NCI-H128 (cell line): Measurements from ENCODE around the gene NXNL2.

Source experiments
- DNase-seq: peaks from one replicate; lab custom pipeline; 2025; ENCODE audit not compliant: unreplicated experiment; lab: John Stamatoyannopoulos, UW

The NXNL2 gene

DNA sequence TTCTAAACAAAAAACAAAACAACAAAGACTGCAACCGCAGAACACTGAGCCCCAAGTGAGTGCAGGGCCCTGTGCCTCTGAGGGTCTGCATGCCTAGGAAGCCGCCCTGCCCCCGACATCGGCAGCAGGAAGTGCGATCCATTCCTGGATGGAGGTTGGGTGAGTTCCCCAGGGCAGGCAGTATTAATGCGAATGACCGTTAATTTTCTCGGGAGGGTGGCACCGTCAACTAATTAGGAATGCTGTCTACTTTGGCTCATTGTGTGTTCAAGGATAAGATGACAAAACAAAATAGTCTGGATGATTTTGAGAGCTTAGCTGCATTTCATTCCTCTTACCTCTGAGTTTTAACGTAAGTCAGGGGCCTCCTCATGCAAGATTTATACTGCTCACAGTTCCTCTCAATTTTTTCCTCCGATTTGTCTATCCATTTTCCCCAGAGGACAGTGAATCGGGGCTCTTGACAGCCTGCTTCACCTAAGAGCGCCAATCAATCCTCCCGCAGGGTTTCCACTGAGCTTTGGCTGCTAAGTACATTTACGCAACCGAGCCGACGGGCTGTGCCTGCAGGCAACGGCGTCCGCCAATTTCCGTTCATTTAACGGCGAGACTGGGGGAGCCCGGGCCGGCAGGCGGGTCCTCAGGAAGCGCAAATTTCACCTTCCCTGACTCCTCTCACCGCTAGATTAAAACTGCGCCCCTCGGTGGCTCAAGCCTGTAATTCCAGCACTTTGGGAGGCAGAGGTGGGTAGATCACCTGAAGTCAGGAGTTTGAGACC, 2.9 kb upstream of the NXNL2 start:
- DNase-seq: no peak

DNA sequence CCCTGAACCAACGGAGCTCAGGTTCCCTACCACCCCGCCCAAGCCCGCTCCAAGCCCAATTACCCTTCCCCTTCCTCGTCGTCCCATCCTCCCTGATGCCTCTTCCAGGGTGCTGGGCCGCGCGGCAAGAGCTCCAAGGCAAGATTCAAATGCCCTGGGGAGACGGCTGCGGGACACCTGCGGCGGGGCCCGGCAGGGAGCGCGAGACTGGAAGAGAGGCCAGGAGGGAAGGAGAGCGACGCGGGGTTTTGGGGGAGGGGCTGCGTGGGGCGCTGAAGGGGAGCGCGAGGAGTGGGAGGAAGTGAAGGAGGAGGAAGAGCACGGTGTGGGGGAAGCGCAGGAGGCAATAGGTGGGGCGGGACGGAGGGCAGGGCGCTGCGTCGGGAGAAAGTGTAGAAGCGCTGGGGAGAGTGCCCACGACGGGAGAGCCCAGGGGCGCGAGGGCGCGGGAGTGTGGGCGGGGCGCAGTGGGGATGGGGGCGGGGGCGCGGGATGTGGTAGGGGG, 975 bp upstream of the NXNL2 start:
- DNase-seq: no peak

DNA sequence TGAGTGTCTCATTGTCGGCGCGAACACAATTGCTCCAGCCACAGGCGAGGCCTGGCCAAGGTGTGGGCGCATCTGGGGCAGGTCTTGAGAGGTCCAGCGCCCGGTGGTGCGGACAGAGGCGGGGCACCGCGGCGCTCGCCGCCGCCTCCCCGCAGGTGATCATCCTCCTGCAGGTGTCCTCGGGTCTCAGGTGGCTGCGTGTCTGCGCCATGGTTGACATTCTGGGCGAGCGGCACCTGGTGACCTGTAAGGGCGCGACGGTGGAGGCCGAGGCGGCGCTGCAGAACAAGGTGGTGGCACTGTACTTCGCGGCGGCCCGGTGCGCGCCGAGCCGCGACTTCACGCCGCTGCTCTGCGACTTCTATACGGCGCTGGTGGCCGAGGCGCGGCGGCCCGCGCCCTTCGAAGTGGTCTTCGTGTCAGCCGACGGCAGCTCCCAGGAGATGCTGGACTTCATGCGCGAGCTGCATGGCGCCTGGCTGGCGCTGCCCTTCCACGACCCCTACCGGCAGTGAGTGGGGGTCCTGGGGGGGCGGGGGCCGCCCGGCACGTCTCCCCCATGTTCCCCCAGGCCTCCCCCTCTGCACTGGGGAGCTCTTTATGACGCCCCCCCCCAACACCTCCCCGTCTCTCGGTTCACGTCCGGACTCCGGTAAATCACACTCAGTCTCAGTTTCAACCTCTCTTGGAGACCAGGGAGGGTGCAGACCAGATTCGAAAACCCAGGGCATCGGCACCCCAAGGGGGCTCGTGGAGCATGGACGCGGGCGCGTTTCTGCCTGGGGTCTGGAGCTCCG, 446 bp downstream of the NXNL2 start:
- DNase-seq: no peak

DNA sequence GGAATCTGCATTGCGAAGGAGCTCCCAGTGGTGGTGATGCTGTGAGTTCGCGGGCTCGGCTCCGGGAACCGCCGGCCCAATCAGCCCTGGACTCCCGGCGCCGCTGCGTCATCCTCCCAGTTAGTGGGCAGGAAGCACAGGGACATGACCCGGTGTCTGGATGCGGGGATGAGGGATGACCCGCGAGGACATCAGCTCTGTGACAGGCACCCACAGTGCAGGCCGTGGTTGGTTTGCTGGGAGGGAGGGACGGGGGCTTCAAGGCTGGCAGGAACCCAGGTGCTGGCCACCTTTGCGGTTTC, 996 bp downstream of the NXNL2 start:
- no peak for DNase-seq

DNA sequence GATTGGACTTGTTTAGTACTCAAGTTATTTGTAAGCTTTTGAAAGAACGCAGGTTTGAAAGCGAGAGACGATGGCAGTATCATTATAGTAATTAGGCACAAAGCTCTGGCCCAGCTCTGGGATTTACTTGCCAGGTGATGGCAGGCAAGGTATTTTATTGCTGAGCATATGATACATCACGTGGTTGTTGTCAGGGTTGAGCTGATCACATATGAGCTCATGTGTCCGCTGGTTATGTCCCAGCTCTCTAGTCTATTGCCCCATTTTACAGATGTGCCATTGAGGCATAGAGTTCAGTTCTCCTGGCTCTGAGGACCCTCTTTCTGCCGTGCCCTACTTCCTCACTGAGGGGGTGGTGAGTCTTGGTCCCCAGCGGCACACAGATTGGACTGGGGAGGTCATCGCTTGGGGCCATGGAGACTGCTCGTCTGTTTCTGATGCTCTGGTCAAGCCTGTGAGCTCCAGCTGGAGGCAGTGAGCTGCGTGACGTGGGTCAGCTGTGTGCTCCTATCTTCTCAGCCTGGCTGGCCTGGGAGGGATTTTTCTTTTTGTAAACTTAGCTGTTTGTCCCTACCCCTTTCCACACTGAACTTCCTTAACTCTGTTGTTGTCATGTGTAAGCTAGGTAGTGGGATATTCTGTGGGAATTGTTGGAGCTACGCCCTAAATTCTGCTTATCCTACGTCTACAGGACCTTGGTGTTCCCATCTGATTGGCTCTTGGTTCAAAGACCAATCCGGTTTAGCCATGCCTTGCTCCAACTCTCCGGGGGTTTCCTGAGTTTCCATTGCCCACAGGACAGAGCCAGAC, 2.2 kb downstream of the NXNL2 start:
- no peak for DNase-seq

DNA sequence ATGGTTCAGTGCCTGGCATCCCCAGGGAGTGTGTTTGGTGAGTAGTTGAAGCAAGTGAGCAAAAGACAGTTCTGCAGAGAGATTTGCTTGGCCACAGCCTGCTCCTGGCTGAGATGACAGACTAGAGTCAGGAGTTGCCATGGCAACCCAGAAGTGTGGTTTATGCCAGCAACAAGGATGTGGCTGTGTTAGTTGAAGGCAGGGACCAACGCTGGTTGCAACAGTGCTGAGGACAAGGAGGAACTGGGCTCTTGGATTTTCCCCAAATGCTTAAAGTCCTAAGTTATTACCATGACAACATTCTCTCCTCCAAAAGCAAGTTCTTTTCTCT, 2.7 kb downstream of the NXNL2 start:
- no peak for DNase-seq

DNA sequence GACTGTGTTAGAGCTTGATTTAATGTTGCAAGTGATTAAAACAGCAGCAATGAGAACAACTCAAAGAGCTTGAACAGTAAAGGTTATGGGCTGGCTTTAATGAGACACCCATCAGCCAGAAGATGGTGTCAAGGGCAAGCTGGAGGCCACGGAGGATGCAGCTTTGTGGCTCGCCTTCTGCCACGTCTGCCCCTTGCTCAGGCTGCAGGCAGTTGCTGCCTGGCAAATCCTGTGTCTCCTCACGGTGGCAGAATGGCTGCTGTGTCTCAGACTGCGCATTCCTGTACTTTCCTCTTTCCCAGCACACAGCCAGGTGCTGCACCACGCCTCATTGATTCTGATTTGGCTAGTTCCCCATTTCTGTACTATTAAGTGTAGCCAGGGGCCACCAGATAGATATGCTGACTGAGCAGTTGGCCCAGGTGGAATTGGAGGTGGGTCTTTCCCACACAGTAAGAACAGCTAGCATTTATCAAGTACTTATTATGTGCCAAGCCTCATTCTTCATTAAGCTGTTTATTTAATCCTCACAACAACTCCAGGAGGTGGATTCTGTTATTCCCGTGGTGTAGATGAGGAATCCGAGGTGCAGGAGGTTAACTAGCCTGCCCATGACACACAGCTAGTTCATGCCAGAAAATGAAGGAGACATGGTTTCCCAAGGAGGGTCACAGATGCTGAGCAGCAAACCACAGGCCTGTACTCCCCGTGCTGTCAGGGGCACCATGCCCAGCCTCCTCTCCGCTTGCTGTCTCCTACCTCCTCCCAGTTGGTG, 3.5 kb downstream of the NXNL2 start:
- no peak for DNase-seq

DNA sequence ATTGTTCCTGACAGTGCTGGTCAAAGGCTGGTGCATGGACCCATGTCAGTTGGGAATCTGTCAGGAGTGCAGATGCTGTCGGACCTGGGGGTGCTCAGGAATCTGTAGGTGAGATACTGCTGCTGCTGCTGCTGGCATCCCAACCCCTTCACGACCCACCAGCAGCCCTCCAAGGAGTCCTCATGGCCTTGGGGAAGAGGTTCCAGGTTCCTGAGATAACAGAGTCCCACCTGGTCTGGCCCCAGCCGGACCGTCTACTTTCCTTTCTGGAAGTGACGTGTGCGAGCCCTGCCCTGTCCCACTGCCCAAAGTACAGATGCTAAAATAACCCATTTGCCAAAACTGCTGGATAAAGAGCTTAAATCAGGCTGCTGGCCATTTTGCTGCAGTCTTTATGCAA, 4.3 kb downstream of the NXNL2 start:
- no peak for DNase-seq

DNA sequence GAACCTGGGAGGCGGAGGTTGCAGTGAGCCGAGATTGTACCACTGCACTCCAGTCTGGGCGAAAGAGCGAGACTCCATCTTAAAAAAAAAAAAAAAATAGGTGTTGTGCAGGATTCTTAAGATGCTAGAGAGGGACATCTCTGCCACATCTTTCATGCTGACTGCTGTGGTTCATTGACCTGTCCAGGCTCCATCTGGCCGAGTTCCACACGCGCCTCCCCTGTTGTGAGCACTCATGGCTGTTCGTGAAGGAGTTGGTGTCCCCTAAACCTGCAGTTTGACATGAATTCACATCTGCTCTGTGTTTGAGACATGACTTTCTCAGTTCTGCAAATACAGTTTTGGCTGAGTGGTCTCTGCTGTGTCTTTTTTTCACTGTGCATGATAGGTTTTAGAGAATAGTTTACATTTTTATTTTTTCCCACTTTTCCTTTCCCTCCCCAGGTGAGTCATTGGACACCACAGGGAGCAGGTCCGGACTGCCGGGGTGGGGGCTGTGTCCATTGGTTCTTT, 5.3 kb downstream of the NXNL2 start:
- DNase-seq: no peak

DNA sequence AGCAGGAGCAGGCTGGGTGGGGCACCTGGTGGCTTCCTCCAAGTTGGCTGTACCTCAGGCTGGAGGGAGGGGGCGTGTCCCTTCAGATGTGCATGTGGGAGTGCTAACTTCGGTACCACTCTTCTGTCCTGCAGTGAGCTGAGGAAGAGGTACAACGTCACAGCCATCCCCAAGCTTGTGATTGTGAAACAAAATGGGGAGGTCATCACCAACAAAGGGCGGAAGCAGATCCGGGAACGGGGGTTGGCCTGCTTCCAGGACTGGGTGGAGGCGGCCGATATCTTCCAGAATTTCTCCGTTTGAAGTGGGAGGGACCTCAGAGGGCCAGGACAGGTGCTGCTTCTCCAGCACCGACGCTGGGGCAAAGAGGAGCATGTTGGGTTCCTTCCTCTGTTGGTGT, 9.3 kb downstream of the NXNL2 start:
- no peak for DNase-seq

DNA sequence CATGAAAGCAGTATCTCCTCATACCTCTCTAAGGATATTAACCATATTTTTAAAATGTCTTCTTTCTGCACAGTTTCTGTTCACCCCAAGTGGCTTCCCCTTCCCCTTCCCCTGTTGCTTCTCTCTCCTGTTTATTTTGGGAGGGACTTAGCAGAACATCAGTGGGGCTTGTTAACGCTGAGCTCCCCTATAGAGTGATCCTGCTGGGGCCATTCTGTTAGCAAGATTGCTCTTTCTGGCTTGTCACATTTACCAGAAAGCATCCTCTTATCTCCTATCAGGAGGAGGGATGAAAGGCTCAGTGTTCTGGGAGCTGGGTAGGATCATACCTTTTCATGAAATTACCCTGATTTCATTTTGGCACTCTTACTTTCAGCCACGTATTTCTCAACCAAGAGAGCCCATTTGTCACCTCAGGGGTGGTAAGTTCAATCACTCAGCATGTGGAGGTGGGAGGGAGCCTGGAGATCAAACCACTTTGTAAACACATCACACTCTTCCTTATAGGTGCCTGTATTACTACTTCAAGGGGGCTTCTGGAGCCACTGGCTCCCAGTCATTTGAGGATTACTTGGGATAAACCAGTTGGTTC, 16.7 kb downstream of the NXNL2 start:
- no peak for DNase-seq

DNA sequence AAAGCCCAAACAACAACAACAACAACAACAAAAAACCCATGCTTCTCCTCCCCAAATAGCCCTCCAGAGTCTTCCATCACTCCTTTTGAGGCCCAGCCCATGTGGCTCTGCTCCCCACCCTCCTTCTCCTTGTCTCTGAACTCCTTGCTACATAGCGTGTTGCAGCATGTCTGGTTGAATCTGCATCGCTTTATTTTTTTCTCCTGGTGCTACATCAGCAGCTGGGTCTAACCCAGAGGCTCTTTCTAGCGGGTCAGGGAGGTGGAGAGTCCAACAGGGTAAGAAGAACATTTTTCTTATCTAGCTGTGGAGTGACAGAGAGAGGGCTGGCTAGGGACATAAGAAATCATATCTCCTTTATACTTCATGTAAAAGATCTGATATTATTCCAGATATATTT, 18.4 kb downstream of the NXNL2 start:
- no peak for DNase-seq

DNA sequence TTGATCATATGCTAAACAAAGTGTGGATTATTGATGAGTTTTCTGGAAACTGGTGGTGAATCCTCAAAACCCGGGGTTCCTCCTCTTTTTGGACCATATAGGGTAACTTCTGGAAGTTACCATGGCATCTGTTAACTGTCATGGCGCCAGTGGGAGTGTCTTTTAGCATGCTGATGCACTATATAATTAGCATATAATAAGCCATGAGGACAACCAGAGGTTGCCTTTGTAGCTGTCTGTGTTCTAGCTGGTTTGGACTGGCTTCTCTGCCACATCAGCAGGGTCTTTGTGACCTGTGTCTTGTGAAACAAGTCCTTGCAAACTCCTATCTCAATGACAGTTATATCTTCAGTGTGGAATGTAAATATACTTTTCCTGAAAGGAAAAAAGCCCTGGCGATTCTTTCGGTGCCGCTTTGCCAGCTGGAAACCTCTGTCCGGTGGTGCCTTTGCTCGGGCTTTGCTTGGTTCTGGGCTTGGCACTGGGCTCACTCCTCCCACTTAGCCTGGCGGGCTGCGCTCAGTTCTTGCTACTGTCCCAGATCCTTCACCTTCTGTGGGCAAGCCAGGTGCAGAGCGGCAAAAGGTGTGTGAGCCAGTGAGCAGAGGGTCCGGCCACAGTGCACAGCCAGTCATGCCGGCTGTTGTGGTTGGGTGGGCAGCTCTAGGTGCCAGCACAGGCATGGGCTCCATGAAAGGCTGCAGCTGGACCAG, 20.4 kb downstream of the NXNL2 start:
- no peak for DNase-seq

DNA sequence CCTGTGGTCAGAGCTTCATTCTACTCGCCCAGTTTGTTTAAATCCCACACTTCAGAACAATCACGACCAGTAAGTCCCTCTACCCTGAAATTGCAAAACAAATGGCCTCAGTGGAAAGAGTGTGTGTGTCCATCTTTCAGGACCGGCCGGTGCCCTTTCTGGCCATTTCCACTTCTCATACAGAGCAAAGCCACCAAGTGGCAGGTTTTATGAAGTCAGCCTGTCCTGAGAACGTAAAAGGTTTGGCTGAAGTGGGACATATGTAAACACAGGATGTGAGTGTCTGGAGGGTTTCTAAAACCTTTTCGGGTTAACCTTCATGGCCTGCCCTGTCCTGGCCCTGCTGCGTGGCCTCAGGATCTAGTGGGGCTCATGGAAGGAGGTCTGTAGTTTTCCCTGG, 24.7 kb downstream of the NXNL2 start:
- DNase-seq: no peak

DNA sequence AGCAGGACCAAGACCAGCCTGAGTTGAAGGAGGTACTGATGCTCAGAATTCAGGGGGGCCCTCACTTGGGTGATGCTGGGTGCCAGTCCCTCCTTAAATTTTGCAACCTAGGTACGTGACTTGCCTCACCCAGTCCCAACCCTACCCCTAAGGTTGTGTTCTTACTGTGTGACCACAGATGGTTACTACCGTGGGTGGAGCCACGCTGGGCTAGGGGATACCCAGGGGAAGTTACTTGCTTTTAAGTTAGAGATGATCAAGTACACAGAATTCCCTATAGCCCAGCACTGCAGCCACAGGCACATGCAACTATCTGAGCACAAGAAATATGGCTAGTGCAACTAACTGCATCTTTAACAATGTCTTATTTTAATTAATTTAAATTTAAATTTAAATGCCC, 32.9 kb downstream of the NXNL2 start:
- no peak for DNase-seq

DNA sequence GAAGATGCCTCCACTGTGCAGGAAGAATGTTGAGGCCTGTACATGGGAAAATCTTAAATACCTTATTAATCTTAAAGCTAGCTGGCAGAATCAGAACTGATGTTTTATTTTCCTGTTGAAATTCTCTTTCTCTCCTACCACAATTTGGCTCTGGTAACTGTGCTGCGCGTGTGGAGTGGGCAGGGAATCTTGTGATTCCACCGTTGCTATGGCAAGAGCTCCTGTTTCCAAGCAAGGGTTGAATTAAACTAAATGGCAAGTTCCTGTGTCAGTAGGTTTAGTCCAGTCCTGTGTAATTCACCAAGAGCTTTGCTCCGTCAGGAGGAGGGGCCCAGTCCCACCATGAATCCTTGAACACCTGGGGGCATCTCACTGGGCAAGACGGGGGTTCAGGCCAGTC, 36.4 kb downstream of the NXNL2 start:
- no peak for DNase-seq

DNA sequence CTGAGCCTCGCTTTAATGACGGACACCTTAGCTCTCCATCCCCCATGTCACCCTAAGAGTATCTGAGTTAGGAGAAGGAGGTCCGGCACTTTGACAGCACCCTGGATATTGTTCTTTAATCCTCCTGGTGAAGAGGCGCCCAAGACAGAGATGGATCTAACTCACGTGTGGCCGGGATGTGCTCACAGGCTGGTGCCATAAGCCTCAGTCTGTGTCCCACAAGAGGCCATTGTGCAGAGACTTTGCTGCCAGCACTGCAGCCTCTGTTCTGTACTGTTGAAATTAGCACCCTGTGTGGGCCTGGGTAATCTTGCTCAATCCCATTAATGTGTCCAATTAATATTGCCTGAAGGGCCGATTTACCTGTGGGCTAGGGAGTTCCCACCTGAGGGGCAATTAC, 37.7 kb downstream of the NXNL2 start:
- DNase-seq: no peak

DNA sequence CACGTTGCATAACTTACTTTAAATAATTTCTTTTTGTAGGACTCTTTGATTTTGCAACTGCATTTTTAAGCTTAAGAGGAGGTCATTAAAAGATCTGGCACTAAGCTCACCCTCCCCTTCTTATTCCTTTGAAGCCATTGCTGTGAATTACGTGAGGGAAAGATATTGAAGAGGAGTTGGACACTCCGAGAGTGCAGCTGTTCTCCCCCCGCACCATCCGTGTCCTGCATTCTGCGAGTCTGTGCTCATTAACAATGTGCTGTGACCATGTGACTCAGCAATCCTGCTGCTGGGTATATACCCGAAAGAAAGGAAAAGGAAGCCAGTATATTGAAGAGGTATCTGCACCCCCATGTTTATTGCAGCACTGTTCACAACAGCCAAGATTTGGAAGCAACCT, 40.0 kb downstream of the NXNL2 start:
- DNase-seq: no peak

DNA sequence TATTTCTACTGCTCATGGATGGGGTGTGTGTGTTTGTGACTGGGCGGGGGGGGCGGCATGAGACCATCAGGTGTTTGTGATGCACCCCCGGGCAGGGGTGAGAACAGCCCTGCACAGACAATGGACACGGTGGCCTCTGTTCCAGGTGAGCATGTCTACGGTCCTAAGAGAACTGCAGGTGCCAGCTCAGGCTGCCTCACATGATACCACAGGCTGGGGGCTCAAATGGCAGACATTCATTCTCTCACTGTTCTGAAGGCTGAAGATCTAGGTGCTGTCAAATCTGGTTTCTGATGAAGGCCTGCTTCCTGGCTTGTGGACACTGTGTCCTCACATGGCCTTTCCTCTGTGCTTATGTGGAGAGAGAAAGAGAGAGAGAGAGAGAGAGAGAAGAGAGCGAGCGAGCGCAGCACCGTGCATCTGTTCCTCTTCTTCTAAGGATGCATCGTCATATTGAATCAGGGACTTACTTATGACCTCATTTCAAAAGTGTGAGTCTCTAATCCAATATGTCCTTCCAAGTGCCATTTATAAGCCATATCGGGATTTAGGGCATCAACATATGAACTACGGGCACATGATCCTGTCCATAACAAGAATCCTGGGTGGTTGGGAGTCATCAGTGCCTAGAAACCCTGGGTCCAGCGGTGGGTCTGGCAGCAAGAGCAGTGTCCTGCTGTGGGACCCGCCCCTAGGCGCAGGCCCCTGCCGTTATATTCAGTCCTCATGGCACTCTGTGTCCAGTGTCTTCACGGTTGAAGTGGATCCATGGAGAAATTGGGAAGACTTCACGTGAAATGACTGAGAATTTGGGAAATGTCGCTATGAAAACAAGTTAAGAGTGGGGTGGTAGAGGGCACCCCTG, 42.5 kb downstream of the NXNL2 start:
- DNase-seq: no peak
